Endothelial cell of umbilical vein (primary cell): ENCODE results near the gene ULK4. TPM values are rescaled to one million over a fixed set of nuclear protein-coding genes. Genes with fewer than 3 reads are reported as not detected.

Source experiments
- BruUV-seq: library from RNA; stranded (reverse); fragments of 400-500 nt; replicated peaks from 2 replicates; lab custom pipeline; 2021; lab: Mats Ljungman, UMichigan
- CTCF ChIA-PET: fragments of 300-600, 350-600 bp; sonication (Branson Sonifier 250); formaldehyde crosslinking; loops from one replicate; lab custom pipeline; 2021; ENCODE audit warnings: antibody characterized with exemption, inconsistent platforms; lab: Charles Lee
- POLR2A ChIA-PET: fragments of 300-600, 350-600 bp; sonication (Branson Sonifier 250); formaldehyde crosslinking; loops from one replicate; lab custom pipeline; 2021; ENCODE audit warnings: antibody characterized with exemption, inconsistent platforms; lab: Charles Lee
- DNase-seq: peaks from one replicate; pipeline ENCODE4 v3.0.0-alpha.2; 2011; ENCODE audit warnings: low read depth, low spot score
- FAIRE-seq: peaks from 2 replicates; lab custom pipeline; 2011; peaks lifted over from hg19 to GRCh38; lab: Jason Lieb, UNC
- H2AFZ ChIP-seq: 2 replicates; pipeline ENCODE4 v1.6.0; 2012; ENCODE audit warnings: low read depth, low read length, control low read depth, inconsistent platforms
- H3K27ac ChIP-seq: 2 replicates; pipeline ENCODE4 v1.5.1; 2011; ENCODE audit warnings: low read depth, mild to moderate bottlenecking, control low read depth, low read length, moderate library complexity; ENCODE audit not compliant: insufficient read depth
- H3K27me3 ChIP-seq, 2 experiments: 2 replicates each; pipeline versions ENCODE4 v1.6.0 to v1.6.1; 2011; ENCODE audit warnings: low read length in 2 of 2, mixed read lengths in 1 of 2; ENCODE audit not compliant: control insufficient read depth in 2 of 2, insufficient read depth in 2 of 2
- H3K36me3 ChIP-seq, 2 experiments: 2 replicates in 1 of 2; 3 replicates in 1 of 2; pipeline ENCODE4 v1.5.1; 2011; ENCODE audit warnings: low read length in 2 of 2, mild to moderate bottlenecking in 1 of 2, moderate library complexity in 1 of 2; ENCODE audit not compliant: control insufficient read depth in 2 of 2, insufficient read depth in 2 of 2; ENCODE audit errors: extremely low read depth in 1 of 2
- H3K4me1 ChIP-seq: 3 replicates; pipeline ENCODE4 v1.5.1; 2011; ENCODE audit warnings: mild to moderate bottlenecking, low read length; ENCODE audit not compliant: control insufficient read depth, insufficient read depth; ENCODE audit errors: extremely low read depth
- H3K4me2 ChIP-seq: 2 replicates; pipeline ENCODE4 v1.6.1; 2011; ENCODE audit warnings: low read length, control low read depth, mixed read lengths; ENCODE audit not compliant: insufficient read depth
- H3K4me3 ChIP-seq, 3 experiments: fragments of 200-600 bp in 1 of 3; sonication (generic), shearing (Covaris generic) in 1 of 3; replicated peaks in 1 of 3; 2 replicates each; pipeline ENCODE4 v1.5.1; 2011 to 2016; ENCODE audit warnings: control low read depth in 3 of 3, low read length in 3 of 3, mild to moderate bottlenecking in 2 of 3, inconsistent platforms in 1 of 3, low read depth in 1 of 3, moderate library complexity in 1 of 3; ENCODE audit not compliant: insufficient read depth in 1 of 3
- H3K79me2 ChIP-seq: 2 replicates; pipeline ENCODE4 v1.6.0; 2012; ENCODE audit warnings: low read length, inconsistent platforms; ENCODE audit not compliant: control insufficient read depth, insufficient read depth
- H3K9ac ChIP-seq: replicated peaks from 2 replicates; pipeline ENCODE3; 2011; ENCODE audit warnings: low read length, control low read depth; ENCODE audit not compliant: insufficient read depth; ENCODE audit errors: extremely low read depth
- H3K9me1 ChIP-seq: replicated peaks from 3 replicates; pipeline ENCODE4 v1.6.0; 2011; ENCODE audit warnings: mild to moderate bottlenecking, low read length; ENCODE audit not compliant: control insufficient read depth, insufficient read depth; ENCODE audit errors: extremely low read depth
- H3K9me3 ChIP-seq: replicated peaks from 2 replicates; pipeline ENCODE4 v1.5.1; 2012; ENCODE audit warnings: low read length, inconsistent platforms; ENCODE audit not compliant: control insufficient read depth, insufficient read depth
- H4K20me1 ChIP-seq: replicated peaks from 2 replicates; pipeline ENCODE3; 2011; ENCODE audit warnings: mild to moderate bottlenecking, low read length; ENCODE audit not compliant: control insufficient read depth, insufficient read depth; ENCODE audit errors: extremely low read depth
- CTCF ChIP-seq, 2 donors: IDR thresholded peaks; 1 replicate in 1 of 2; 2 replicates in 1 of 2; pipeline ENCODE4 v1.5.1; 2011; ENCODE audit warnings: low read length in 2 of 2, mild to moderate bottlenecking in 2 of 2, moderate library complexity in 2 of 2, control low read depth in 1 of 2, inconsistent platforms in 1 of 2, low read depth in 1 of 2; ENCODE audit not compliant: insufficient read depth in 1 of 2; ENCODE audit errors: extremely low read depth in 1 of 2
- EZH2 ChIP-seq: IDR thresholded peaks from 2 replicates; pipeline ENCODE4 v1.6.1; 2012; ENCODE audit warnings: borderline replicate concordance, low read depth, mild to moderate bottlenecking, moderate library complexity, low read length, inconsistent platforms; ENCODE audit not compliant: severe bottlenecking
- FOS ChIP-seq: IDR thresholded peaks from 2 replicates; pipeline ENCODE4 v1.6.1; 2011; ENCODE audit warnings: mild to moderate bottlenecking, low read length, moderate library complexity, borderline replicate concordance; ENCODE audit not compliant: insufficient read depth
- GATA2 ChIP-seq: IDR thresholded peaks from 2 replicates; pipeline ENCODE4 v1.7.0; 2011; ENCODE audit warnings: low read depth, mild to moderate bottlenecking, moderate library complexity, mixed read lengths, low read length; ENCODE audit not compliant: insufficient read length, insufficient read depth
- JUN ChIP-seq: IDR thresholded peaks from 2 replicates; pipeline ENCODE4 v1.6.1; 2011; ENCODE audit warnings: borderline replicate concordance, low read depth; ENCODE audit not compliant: insufficient read length, insufficient read depth
- MAX ChIP-seq: IDR thresholded peaks from 2 replicates; pipeline ENCODE4 v1.6.1; 2011; ENCODE audit not compliant: insufficient read depth, insufficient read length
- MYC ChIP-seq: IDR thresholded peaks from one replicate; pipeline ENCODE4 v1.6.1; 2011; ENCODE audit warnings: mild to moderate bottlenecking, low read depth, low read length
- POLR2A ChIP-seq: IDR thresholded peaks from 2 replicates; pipeline ENCODE4 v1.6.1; 2012; ENCODE audit warnings: low read depth, mild to moderate bottlenecking, control low read depth, low read length
- POLR2AphosphoS5 ChIP-seq: IDR thresholded peaks from 2 replicates; pipeline ENCODE4 v1.6.1; 2012; ENCODE audit warnings: low read depth, mild to moderate bottlenecking, control low read depth, low read length, moderate library complexity; ENCODE audit not compliant: insufficient read depth
- dilution Hi-C: fragments of 300-500 bp; cut with MboI; formaldehyde crosslinking; loops from one replicate; pipeline ENCODE4 v1.15.0; 2019; ENCODE audit warnings: low sequenced_read_pairs; ENCODE audit not compliant: extremely low pct_ligation_motif_present
- intact Hi-C: fragments of 100-400 bp; cut with micrococcal nuclease; formaldehyde crosslinking; loops from one replicate; pipeline ENCODE4 v1.10.0; 2022
- polyA plus RNA-seq, 4 experiments: library from polyadenylated mRNA; depleted of rRNA in 3 of 4; stranded (reverse) in 3 of 4; unstranded in 1 of 4; fragments of >200 nt; gene quantifications; 2 replicates each; pipeline versions ENCODE4 v1.2.1 to v1.2.3, GENCODE V29; 2011 to 2012; ENCODE audit warnings: missing spikeins in 1 of 4
- total RNA-seq: library from RNA; stranded (reverse); gene quantifications from 2 replicates; pipeline ENCODE4 v1.2.3, GENCODE V29; 2021

Gene ULK4
- total and polyA plus RNA-seq, 2 donors (not counting 3 experiments of a cell fraction or from before 2014, with no cell fraction given) = 3.3 to 16.0 TPM

GRCh38 chr3:41627477-41628087 lies 334.3 kb downstream of the ULK4 start:
- Histone ChIP-seq H3K4me2 (no peak overlapping the region), H3K4me1 (no peaks in the 10 kb centered on the region), H3K27ac (no peak overlapping the region), H3K27me3 (no peaks in the 10 kb centered on the region), H3K36me3 (no peaks in the 10 kb centered on the region), H3K4me3 (no peak overlapping the region), H3K79me2 (no peaks in the 10 kb centered on the region), H4K20me1 (no peaks in the 10 kb centered on the region), H3K9ac (no peak overlapping the region), H3K9me1 (no peaks in the 10 kb centered on the region), H2AFZ (no peak overlapping the region), H3K9me3 (no peaks in the 10 kb centered on the region)
- ChIA-PET POLR2A (no interaction called here), CTCF (interaction anchor here (1.2 to 1.5 kb wide), 2 partner anchors 14 to 89 kb away, joined by 3 to 4 read pairs; no protein-coding TSS in a partner anchor)
- no TSS peak for BruUV-seq
- intact Hi-C loops = no loop called here
- DNase-seq (no peak), FAIRE-seq (no peak)
- no peak for TF ChIP-seq MYC
- TF ChIP-seq GATA2 = no peak
- TF ChIP-seq FOS = no peak
- no peak for TF ChIP-seq POLR2A
- no peak for TF ChIP-seq MAX
- no peak for TF ChIP-seq JUN
- TF ChIP-seq POLR2AphosphoS5 = no peak
- TF ChIP-seq CTCF (IDR thresholded peaks at IDR 0.05; ENCODE audit: extremely low read depth in 1 of 2, insufficient read depth in 1 of 2, low read depth in 1 of 2, low read length in 2 of 2) = no peak
- TF ChIP-seq EZH2 = no peak
- dilution Hi-C loops = no loop called here
